ENCODE measurements around the gene HLA-A. TPM values are rescaled to one million over a fixed set of nuclear protein-coding genes. Genes with fewer than 3 reads are reported as not detected.
"Not testable (repeated sequence)": the region's sequence is repeated elsewhere in the genome, so short reads cannot be mapped to it uniquely, and the experiment has no call there.

The HLA-A gene
- total RNA-seq, 2 donors from 2014 or later: 104 to 281 TPM

DNA sequence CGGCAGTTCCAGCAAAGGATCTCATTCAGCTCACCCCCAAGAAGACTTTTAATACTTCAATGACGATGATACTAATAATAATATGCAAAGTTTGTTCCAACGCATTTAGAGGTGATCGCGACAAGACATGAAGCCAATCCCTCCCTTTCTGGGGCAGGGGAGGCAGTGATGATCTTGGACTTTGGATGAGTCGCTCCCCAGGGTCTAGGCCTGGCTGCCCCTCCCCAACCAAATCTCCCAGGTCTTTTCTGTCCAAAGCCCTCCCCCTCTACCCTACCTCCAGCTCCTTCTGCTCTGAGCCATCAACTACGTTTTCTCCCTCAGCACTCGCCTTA lies 33.9 kb downstream of the HLA-A start:
- Histone ChIP-seq H3K4me3 (peak overlapping the region; percentile 21 to 70), H3K4me1 (peaks cover 26% of the 10 kb centered on the region), H3K36me3 (replicated peaks in 1 of 2; ENCODE audit: insufficient read depth in 1 of 2, low read depth in 2 of 2) (no peaks in the 10 kb centered on the region), H3K27me3 (no peaks in the 10 kb centered on the region), H3K27ac (peak overlapping the region; percentile 69 to 97 (median 96)), H3K9me3 (no peaks in the 10 kb centered on the region)
- intact Hi-C loops (cut with DNase I): no loop called here
- DNase-seq: no peak
- TF ChIP-seq, protein P1, sequence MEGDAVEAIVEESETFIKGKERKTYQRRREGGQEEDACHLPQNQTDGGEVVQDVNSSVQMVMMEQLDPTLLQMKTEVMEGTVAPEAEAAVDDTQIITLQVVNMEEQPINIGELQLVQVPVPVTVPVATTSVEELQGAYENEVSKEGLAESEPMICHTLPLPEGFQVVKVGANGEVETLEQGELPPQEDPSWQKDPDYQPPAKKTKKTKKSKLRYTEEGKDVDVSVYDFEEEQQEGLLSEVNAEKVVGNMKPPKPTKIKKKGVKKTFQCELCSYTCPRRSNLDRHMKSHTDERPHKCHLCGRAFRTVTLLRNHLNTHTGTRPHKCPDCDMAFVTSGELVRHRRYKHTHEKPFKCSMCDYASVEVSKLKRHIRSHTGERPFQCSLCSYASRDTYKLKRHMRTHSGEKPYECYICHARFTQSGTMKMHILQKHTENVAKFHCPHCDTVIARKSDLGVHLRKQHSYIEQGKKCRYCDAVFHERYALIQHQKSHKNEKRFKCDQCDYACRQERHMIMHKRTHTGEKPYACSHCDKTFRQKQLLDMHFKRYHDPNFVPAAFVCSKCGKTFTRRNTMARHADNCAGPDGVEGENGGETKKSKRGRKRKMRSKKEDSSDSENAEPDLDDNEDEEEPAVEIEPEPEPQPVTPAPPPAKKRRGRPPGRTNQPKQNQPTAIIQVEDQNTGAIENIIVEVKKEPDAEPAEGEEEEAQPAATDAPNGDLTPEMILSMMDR (IDR thresholded peaks at IDR 0.05): no peak
- no peak for TF ChIP-seq POLR2A (IDR thresholded peaks at IDR 0.05)
- ATAC-seq: no peak
- 5% methylated on average over 8 of the region's 8 CpGs for WGBS, 2 donors

DNA sequence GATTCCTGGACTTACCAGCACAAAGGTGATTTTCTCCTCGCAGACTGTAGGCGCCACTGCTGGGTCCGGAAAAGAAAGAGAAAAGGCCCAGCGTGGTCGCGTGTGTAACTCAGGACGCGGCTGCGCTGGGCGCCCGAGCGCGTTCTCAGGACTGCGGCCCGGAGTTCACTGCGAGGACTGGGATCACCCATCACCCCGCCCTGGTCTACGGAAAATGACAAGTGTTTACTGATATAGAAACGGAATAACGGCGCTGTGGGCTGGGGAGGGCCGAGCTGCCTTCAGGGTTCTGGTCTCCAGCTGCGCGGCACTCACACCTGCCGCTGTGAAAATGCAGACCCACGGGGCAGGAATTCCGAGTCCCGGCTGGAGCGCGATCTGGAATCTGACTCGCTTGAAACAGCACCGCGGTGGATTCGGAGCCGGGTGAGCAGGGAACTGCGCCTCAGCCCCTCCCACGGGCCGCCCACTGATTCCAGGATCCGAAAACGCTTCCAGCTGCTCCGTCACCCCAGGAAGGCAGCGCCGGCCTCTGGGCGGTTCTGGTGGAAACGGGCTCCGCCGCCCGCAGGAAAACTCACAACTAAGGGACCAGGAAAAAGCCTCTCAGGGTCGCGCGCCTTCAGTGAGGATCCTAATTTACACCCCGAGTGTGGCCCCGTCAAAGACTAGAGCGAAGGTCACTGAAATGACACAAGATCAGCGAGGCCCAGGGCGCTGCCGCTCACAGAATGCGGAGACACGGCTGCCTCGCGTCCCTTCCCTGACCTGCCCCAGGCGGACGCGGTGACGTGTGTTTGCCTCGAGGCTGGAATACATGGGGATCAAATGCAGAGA lies 34.5 kb downstream of the HLA-A start:
- H3K9me3 ChIP-seq: no peaks in the 10 kb centered on the region
- no peaks in the 10 kb centered on the region for H3K27me3 ChIP-seq
- H3K27ac ChIP-seq: peak overlapping the region; percentile 69 to 97 (median 96)
- ATAC-seq (peak; percentile 91), DNase-seq (peak; percentile 81 to 88 (median 85))
- H3K36me3 ChIP-seq (replicated peaks in 1 of 2; ENCODE audit: insufficient read depth in 1 of 2, low read depth in 2 of 2): no peaks in the 10 kb centered on the region
- peak overlapping the region; percentile 21 to 70 for H3K4me3 ChIP-seq
- intact Hi-C loops (cut with DNase I): no loop called here
- H3K4me1 ChIP-seq: peaks cover 26% of the 10 kb centered on the region
- 0 to 4% methylated on average over 35 to 65 of the region's 66 CpGs for WGBS, 2 donors
- TF ChIP-seq POLR2A (IDR thresholded peaks at IDR 0.05): peak; percentile 45 to 89 (median 79)
- TF ChIP-seq, protein P1 (IDR thresholded peaks at IDR 0.05): peak in 4 of 7 experiments; percentile 51 to 58 (median 54)

DNA sequence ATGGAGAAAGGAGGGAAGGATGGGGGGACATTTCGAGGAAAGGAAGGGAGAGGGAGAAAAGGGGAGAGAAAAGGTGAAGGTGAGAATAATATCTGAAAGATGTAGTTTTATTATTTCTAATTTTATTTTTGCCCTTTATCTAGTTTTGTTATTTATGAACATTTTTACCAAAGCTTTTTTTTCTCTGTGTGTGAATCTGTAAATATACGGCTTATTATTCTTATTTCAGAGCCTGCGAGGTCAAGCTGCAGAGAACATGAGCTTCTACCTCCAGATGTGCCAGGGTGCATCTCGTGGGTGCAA lies 35.0 kb downstream of the HLA-A start:
- Histone ChIP-seq H3K27me3 (no peaks in the 10 kb centered on the region), H3K4me3 (peak overlapping the region in 1 of 2 donors; percentile 21), H3K36me3 (replicated peaks in 1 of 2; ENCODE audit: insufficient read depth in 1 of 2, low read depth in 2 of 2) (no peaks in the 10 kb centered on the region), H3K4me1 (peaks cover 26% of the 10 kb centered on the region), H3K9me3 (no peaks in the 10 kb centered on the region), H3K27ac (peak overlapping the region; percentile 69 to 97 (median 96))
- no peak for DNase-seq
- no peak for ATAC-seq
- intact Hi-C loops (cut with DNase I): no loop called here
- WGBS, 2 donors: 30 to 33% methylated on average over 4 of the region's 4 CpGs
- TF ChIP-seq POLR2A (IDR thresholded peaks at IDR 0.05): no peak
- TF ChIP-seq, protein P1 (IDR thresholded peaks at IDR 0.05): no peak

DNA sequence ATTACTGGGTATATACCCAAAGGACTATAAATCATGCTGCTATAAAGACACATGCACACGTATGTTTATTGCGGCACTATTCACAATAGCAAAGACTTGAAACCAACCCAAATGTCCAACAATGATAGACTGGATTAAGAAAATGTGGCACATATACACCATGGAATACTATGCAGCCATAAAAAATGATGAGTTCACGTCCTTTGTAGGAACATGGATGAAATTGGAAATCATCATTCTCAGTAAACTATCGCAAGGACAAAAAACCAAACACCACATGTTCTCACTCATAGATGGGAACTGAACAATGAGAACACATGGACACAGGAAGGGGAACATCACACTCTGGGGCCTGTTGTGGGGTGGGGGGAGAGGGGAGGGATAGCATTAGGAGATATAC lies 37.7 kb downstream of the HLA-A start:
- H3K27me3 ChIP-seq; intact Hi-C loops (cut with DNase I); DNase-seq; ATAC-seq; H3K4me3 ChIP-seq; H3K27ac ChIP-seq; H3K36me3 ChIP-seq (replicated peaks in 1 of 2; ENCODE audit: insufficient read depth in 1 of 2, low read depth in 2 of 2); H3K9me3 ChIP-seq: not testable (repeated sequence)
- H3K4me1 ChIP-seq: peaks cover 19% of the 10 kb centered on the region
- whole genome bisulfite sequencing, 2 donors: 91% methylated on average over 2 of the region's 4 CpGs; no CpG with 5 or more reads in 1 of the 2 donors

DNA sequence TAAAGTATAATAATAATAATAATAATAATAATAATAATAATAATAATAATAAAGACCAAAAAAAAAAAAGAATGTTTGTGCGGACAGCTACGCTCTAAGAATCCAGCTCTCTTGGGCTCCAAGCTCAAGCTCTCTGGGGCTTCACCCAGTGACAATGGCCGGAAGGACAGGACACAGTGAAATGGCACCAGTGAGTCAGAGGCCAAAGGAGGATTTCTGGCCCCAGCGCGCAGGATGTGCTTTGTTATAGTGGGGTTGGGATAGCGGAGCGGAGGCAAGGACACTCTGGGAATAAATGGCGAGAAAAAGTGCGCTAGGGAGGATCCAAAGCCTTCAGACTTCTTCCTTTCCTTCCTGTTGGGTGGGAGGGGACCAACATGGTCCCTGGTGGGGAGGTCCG lies 38.2 kb downstream of the HLA-A start:
- DNase-seq: no peak
- no peak overlapping the region for H3K27ac ChIP-seq
- H3K4me3 ChIP-seq: no peak overlapping the region
- WGBS, 2 donors: 78 to 87% methylated on average over 10 of the region's 10 CpGs
- no peaks in the 10 kb centered on the region for H3K36me3 ChIP-seq (replicated peaks in 1 of 2; ENCODE audit: insufficient read depth in 1 of 2, low read depth in 2 of 2)
- no peak for TF ChIP-seq POLR2A (IDR thresholded peaks at IDR 0.05)
- TF ChIP-seq, protein P1 (IDR thresholded peaks at IDR 0.05): no peak
- intact Hi-C loops (cut with DNase I): no loop called here
- no peak for ATAC-seq
- no peaks in the 10 kb centered on the region for H3K9me3 ChIP-seq
- H3K27me3 ChIP-seq: no peaks in the 10 kb centered on the region
- peaks cover 14% of the 10 kb centered on the region for H3K4me1 ChIP-seq

Data from body of pancreas (tissue), 4 donors.